NCI-H2081 treated with DMSO at 0.1 percent for 48 hours (cell line): Measurements from ENCODE around the gene TMEFF2.
"Not testable (repeated sequence)": the region's sequence is repeated elsewhere in the genome, so short reads cannot be mapped to it uniquely, and the experiment has no call there.

Experiments
- DNase-seq: peaks from one replicate; lab custom pipeline; 2025; lab: John Stamatoyannopoulos, UW

TMEFF2 gene

DNA sequence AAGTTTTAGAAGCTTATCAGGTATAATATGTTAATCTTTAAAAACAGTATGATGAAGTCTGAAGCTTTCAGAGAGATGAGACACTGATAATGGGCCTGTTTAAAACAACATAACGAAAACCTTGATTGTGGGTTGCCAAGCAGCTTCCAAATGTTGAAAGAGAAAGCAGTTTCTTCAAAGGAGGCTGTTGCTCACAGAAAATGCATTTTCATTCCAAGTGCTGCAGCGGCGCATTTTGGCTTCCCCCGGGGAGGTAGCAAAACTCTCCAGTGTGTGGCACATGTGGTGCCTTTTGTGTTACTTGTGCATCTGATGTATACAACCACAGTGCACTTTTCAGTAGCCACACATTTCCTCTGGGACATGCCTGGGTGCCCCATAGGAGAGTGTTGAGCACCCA lies 66.1 kb downstream of the TMEFF2 start:
- no peak for DNase-seq

DNA sequence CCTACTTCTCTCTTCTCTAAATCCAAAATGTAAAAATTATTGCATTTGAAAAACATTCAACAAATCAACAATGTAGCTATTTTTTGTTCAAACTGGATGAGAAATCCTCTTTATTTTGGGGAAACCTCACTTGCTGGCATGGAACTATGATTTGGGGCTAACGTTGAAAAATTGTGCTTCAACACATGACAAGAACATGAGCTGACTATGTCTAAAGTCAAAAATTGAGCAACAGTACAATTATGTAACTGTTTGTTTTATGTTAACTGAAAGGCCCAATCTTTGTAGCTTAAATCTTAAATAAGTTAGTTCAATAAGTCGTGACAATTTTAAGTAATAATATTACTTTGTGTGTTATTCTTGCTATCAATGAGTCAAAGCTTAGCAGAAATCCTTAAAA lies 67.3 kb downstream of the TMEFF2 start:
- no peak for DNase-seq

DNA sequence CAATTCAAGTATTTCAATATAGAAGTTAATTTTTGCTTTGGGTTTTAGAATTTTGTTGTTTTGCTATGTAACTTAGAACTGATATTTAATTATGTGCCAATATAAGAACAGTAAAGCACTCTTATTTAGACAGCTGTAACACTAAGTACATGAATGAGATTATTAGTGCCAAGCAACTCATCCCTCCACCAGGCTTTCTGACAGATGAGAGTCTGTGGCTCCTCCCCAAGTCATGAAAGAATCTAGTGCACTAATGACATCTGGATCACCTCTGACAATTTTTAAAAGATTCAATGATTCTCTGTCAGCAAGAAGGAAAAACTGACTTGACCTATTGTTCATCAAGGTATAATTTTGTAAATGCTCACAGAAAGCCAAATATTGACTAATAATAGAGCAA lies 67.8 kb downstream of the TMEFF2 start:
- DNase-seq, result no peak

- DNase-seq, result no peak
Observed at GRCh38 chr2:192126426-192126825, 68.3 kb downstream of the TMEFF2 start.

- no peak for DNase-seq
Observed at GRCh38 chr2:192124571-192124970, 70.2 kb downstream of the TMEFF2 start.

GRCh38 chr2:192123847-192124246 lies 70.9 kb downstream of the TMEFF2 start:
- no peak for DNase-seq

- DNase-seq, result no peak
Observed at GRCh38 chr2:192122946-192123345, 71.8 kb downstream of the TMEFF2 start.

- DNase-seq, result no peak
Observed at GRCh38 chr2:192122141-192122540, 72.6 kb downstream of the TMEFF2 start.

DNA sequence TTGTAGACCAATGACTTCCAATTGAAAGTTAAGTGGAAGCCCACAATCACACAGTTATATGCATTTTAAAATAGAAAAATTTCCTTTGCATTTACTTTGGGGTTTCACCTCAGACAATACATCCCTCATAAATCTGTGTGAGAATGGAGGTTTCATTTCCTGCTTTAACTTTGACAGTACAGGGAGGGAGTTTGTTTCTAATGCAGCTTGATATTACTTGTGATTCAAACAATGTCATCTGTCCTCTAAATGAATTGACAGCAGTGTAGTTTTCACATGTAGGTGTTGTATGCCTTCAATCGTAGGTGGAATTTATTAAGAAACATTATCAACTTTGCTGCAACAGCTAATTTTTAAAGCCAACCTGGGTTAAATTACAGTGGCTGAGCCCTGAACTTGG lies 75.2 kb downstream of the TMEFF2 start:
- no peak for DNase-seq

GRCh38 chr2:192117705-192118104 lies 77.0 kb downstream of the TMEFF2 start:
- no peak for DNase-seq

DNA sequence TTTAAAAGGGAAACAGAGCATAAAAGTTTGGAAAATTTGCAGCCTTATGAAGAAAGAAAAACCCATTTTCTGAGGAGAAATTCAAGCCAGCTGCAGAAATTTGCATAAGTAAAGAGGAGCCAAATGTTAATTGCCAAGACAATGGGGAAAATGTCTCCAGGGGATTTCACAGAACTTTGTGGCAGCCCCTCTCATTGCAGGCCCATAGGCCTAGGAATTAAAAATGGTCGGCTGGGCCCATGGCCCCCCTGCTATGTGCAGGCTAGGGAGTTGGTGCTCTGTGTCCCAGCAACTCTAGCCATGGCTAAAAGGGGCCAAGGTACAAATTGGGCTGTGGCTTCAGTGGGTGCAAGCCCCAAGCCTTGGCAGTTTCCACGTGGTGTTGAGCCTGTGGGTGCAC lies 83.2 kb downstream of the TMEFF2 start:
- DNase-seq, result not testable (repeated sequence)

DNA sequence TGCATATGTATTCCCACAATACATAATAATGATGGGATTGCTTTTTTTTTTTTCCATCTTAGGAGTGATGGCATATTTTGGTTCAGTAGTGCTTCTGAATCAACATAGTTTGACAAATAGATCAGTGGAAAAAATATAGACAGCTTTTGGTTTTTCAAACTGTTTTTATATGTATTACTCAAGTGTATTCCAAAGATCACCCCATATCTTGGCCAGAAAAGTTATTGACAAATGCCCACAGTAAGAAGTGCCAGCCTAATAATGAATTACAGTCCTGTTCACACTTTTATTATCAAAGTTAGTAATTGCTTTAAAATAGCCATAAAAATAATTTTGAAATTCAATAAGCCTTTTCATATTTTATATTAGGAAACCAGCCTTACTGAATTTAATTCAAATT lies 95.0 kb downstream of the TMEFF2 start:
- DNase-seq, result no peak

DNA sequence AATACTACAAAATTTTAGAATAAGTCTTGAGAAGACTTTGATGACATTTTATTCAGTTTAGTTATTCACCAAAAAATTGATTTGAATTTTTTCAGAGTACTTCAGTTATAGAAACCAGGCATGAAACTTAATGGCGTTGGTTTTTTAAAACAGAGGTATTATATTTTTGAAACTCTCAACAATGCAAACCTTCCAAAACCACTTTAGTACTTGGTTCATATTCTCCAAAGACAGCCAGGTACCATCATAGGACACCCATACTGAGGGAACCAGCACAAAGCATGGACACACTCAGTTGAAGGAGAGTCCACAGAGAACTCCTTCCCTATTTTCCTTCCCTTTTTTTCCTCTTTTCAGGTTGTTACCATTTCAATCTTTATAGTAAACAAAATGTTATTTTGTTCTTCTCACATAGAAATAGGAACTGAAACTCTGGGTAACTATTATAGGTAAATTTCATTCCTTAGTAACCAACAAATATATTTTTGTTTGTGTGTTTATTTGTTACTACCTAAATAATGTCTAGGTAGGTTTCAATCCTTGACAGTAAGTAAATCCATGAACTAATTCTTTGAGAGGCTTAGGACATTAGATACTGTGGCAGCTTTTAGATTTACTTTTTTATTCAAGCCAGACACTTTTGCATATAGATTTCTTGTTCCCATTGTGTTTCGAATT lies 95.8 kb downstream of the TMEFF2 start:
- DNase-seq, result no peak

DNA sequence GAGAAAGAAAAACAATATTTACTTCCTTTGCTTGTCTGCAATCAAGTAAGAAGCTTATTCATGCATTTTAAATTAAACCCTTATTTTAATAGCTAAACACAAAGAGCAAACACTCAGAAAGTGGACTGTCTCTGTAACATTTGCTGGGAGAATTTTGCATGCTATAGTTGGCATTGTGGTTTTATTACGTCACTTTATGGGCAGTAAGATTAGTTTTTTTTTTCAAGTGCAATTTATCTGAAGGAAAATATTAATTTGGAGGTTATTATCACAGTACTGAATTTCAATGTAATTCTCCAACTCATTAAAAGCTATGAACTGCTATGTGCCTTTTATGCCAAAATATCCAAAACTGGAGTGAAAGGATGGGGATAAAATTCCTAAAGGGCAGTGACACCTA lies 103.3 kb downstream of the TMEFF2 start:
- DNase-seq, result no peak

GRCh38 chr2:192090911-192091310 lies 103.8 kb downstream of the TMEFF2 start:
- no peak for DNase-seq

GRCh38 chr2:192087398-192087958 lies 107.3 kb downstream of the TMEFF2 start:
- no peak for DNase-seq

DNA sequence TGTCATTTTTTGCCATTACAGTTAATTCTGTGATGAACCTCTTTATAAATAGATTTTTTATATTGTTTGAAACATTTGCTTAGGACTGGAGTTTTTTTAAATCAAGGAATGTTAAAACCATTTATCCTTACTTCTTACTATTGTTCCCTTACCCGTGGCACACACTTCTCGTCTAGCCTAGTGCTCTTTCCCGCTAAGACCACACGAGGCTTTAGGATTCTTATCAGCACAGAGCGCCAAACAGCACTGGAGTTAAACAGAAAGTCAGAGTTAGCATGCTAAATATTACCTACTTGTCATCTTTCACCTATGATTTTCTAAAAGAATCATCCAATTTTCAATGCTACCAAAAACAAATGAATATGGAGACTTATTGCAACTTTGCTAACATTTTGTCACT lies 112.6 kb downstream of the TMEFF2 start:
- no peak for DNase-seq

DNA sequence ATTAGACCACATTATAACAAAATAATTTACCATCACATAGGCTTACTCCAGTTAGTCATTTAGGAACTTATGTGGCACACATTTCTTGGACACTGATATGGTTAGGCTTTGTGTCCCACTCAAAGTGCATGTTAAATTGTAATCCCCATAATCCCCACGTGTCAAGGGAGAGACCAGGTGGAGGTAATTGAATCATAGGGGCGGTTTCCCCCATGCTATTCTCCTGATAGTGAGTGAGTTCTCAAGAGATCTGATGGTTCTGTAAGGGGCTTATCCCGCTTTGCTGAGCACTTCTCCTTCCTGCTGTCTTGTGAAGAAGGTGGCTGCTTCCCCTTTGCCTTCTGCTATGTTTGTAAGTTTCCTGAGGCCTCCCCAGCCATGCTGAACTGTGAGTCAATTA lies 114.6 kb downstream of the TMEFF2 start:
- not testable (repeated sequence) for DNase-seq

DNA sequence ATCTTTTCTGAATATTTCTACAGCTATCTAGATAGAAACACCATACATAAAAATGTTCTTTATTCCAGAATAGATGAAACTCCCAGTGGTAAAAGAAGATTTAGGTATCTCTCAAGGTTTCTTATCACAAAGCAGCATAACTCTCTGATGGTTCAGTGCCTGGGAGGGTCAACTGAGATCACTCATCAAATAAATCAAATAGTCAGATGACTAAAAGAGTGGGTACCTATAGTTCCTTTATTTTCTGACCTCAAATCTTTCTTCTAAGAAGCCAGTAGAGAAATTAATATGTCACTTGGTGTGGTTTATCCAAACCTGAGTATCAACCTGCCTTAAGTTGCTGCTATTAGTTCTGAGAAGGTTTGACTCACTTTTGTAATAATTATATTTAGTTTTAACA lies 120.9 kb downstream of the TMEFF2 start:
- DNase-seq, result no peak

DNA sequence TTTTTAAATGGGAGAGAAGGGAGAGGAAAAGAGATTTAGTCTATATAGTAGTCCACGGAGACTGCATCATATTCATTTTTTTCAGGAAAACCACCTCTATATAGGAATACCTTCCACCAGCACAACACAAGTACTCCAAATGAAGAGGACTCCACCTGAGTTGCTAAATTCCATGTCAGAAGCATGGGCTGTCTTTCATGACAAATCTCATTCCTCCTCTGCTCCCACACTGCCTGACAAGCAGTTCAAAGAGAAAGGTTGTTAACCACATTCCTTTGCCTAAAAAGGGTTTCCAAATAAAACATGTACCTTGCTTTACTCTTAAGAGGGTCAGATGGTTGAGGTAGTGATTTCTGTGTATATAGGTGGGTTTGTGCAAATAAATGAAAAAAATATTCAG lies 122.0 kb downstream of the TMEFF2 start:
- no peak for DNase-seq

DNA sequence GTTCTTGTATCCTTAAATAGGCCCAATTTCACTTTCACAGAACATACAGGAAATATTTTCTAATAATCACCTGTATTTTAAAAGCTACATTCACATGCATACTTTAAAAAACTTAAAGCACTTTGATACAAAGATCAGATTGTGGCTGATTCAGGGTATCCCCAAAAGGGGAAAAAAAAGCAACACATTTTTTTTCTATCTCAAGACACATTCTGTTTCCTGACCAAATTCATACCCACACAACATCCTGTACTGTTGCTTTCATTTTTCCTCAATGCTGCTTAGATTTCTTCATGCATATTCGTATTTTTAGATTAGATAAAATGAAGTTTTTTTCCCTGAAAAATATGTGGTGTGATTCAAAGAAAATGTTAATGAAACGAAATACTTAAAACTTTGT lies 122.5 kb downstream of the TMEFF2 start:
- no peak for DNase-seq

DNA sequence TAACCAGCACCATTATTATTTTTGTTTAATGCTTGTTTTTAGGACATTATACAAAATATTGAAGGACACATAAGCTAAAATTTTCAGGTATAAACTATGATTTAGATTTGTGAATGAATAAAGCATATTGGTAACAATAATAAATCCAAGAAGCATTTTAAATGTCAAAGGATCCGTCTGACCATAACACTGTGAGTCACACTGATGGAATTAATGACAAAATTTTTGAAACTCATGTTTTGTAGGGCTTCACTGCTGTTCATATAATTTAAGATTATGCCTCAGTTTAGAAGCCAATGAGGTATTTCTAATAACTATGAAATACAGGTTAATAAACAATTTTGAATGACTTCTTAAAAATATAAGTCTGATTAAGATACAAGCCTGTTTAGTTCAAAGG lies 124.6 kb downstream of the TMEFF2 start:
- no peak for DNase-seq

DNA sequence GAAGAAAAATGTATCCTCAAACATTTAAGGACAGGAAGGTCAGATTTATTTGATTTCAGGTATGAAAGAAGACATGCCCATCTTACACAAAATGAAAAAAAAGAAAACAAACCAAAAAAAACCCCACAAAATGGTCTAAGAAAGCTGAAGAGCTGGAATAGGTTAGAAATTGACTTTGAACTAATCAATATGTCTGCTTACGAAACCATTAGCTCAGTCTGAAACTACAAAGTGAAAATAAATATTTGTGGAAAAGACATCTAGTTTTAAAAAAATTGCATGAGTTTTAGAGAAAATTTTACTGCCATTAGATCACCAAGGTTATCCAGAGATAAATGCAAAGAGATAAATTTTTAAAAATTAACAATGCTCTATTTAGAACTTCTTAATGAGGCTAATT lies 125.3 kb downstream of the TMEFF2 start:
- DNase-seq, result no peak

GRCh38 chr2:192068966-192069365 lies 125.8 kb downstream of the TMEFF2 start:
- DNase-seq, result no peak
